ENCODE results near the gene SEZ6.
"Not testable (repeated sequence)": the region's sequence is repeated elsewhere in the genome, so short reads cannot be mapped to it uniquely, and the experiment has no call there.

SEZ6 gene

GRCh38 chr17:28951428-28951990 lies 54.3 kb downstream of the SEZ6 start, which contains the start of gene PHF12:
PHF12 (minus strand) TSS chr17:28951518; CDS start chr17:28950960, 558 bp downstream.
- peak; percentile 99 to 100 for DNase-seq

GRCh38 chr17:28950752-28951427 lies 54.9 kb downstream of the SEZ6 start:
- DNase-seq = no peak

- peak in 1 of 2 experiments; percentile 15 for DNase-seq
Measured at GRCh38 chr17:28950017-28950751, 55.6 kb downstream of the SEZ6 start.

GRCh38 chr17:28949185-28950016 lies 56.4 kb downstream of the SEZ6 start:
- DNase-seq = peak in 1 of 2 experiments; percentile 14

- no peak for DNase-seq
Measured at GRCh38 chr17:28948873-28949184, 57.0 kb downstream of the SEZ6 start.

GRCh38 chr17:28948342-28948741 lies 57.5 kb downstream of the SEZ6 start:
- DNase-seq = no peak

GRCh38 chr17:28947639-28948038 lies 58.2 kb downstream of the SEZ6 start:
- no peak for DNase-seq

GRCh38 chr17:28946239-28946638 lies 59.6 kb downstream of the SEZ6 start:
- no peak for DNase-seq

GRCh38 chr17:28944862-28945741 lies 60.7 kb downstream of the SEZ6 start:
- DNase-seq = no peak

- DNase-seq = no peak
Measured at GRCh38 chr17:28944343-28944742, 61.5 kb downstream of the SEZ6 start.

- DNase-seq = no peak
Measured at GRCh38 chr17:28942925-28943324, 62.9 kb downstream of the SEZ6 start.

GRCh38 chr17:28941251-28941650 lies 64.6 kb downstream of the SEZ6 start:
- no peak for DNase-seq

GRCh38 chr17:28940675-28941074 lies 65.2 kb downstream of the SEZ6 start:
- DNase-seq = no peak

- no peak for DNase-seq
Measured at GRCh38 chr17:28940142-28940541, 65.7 kb downstream of the SEZ6 start.

- DNase-seq = no peak
Measured at GRCh38 chr17:28938552-28938951, 67.3 kb downstream of the SEZ6 start.

- DNase-seq = no peak
Measured at GRCh38 chr17:28937044-28937729, 68.6 kb downstream of the SEZ6 start.

GRCh38 chr17:28935744-28936460 lies 69.9 kb downstream of the SEZ6 start:
- DNase-seq = no peak

- not testable (repeated sequence) for DNase-seq
Measured at GRCh38 chr17:28934508-28934907, 71.3 kb downstream of the SEZ6 start.

GRCh38 chr17:28929787-28930186 lies 76.0 kb downstream of the SEZ6 start:
- DNase-seq = no peak

- no peak for DNase-seq
Measured at GRCh38 chr17:28928061-28928460, 77.8 kb downstream of the SEZ6 start.

- no peak for DNase-seq
Measured at GRCh38 chr17:28926786-28927185, 79.0 kb downstream of the SEZ6 start.
